GM18499 (cell line): ENCODE results near the gene PRR13.
"Not testable (repeated sequence)": the region's sequence is repeated elsewhere in the genome, so short reads cannot be mapped to it uniquely, and the experiment has no call there.

ENCODE experiments used
- ATAC-seq: cut with Tn5 transposase; IDR thresholded peaks from one replicate; pipeline ENCODE4 v1.9.1; 2021; ENCODE audit warnings: moderate number of reproducible peaks; ENCODE audit not compliant: insufficient read depth, unreplicated experiment

PRR13 gene

DNA sequence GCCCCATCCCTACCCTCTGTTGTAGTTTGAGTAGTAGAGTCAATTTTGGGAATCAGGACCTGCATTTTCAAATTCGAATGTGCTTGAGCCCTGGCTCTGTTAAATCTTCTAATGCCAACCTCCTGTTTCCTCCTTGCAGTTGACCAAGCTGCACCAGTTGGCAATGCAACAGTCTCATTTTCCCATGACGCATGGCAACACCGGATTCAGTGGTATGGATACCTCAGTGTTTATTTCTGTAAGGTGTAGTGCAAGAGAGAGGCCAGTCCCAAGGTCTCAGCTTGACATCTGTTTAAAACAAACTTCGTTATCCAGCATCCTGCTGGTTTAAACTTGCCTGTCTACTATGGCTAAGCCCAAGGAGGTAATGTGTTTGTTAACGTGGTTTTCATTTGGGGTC lies 25.5 kb downstream of the PRR13 start:
- no peak for ATAC-seq

DNA sequence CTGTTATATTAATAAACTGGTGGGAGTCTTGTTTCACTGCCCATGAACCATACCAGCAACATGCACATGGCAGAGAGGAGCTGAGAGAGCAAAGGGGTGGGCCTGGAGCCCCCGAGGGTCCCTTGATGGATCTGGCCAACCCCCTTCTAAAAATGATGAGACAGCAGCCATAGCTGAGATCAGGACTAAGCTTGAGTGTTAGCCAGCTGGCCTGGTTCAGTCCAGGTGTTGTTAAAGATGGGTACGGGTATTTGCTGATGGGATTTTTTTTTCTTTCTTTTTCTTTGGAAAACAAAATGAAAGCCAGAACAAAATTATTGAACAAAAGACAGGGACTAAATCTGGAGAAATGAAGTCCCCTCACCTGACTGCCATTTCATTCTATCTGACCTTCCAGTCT lies 26.3 kb downstream of the PRR13 start:
- no peak for ATAC-seq

DNA sequence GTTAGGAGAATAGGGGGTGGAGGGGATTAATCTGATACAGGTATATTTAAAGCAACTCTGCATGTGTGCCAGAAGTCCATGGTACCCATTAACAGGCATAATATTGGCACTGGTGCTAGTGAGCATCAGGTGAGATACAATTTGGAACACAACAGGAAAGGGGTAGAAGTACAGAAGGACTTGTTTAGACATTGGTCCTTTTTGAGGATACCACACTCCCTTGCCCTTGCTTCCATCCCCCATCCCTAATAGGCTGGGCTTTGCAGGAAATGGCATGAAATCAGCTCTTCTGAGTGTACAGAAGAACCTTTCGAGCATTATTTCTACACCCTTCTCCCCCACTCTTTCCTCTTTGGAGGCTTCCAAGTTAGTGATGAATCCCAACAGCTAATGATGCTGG lies 26.7 kb downstream of the PRR13 start:
- no peak for ATAC-seq

DNA sequence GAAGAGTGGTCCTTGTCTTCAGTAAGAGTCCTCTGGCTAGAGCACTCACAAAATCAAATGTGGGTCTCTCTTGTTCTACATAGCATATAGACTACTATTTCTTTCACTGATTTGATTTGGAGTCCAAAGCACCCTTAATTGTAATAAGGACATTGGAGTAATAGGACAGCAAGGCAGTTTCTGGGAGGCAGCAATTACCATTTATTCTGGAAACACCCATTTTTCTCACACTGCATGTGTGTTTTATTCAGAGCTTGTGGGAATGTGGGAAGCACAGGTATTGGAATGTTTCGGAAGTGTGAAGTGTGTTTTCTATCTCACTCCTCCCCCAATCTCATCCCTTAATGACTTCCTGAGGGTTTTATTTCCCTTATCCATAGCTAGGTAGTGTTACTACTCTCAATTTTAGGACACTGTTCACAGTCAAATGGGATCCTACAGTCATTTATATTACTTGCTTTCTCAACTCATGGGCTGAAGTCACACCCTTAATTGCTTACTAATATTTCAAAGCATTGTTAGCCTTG lies 30.6 kb downstream of the PRR13 start:
- ATAC-seq, result no peak

DNA sequence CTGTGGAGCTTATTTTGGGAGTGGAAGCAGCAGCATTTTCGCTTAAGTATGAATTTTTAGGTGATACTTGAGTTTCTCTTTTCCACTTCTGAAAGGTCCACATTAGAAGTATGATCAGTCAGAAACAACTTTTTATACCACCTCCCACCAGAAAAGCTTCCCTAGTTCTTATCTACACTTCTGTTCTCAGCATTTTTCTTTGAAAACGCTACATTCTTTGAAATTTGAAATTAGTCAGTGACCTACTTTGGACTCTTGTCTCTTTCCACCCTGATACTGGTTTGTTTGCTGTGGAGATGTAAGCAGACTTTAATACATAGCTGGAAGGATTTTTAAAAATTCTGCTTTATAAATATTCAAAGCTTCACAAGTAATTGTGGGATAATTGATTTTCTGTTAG lies 32.5 kb downstream of the PRR13 start:
- ATAC-seq, result no peak

DNA sequence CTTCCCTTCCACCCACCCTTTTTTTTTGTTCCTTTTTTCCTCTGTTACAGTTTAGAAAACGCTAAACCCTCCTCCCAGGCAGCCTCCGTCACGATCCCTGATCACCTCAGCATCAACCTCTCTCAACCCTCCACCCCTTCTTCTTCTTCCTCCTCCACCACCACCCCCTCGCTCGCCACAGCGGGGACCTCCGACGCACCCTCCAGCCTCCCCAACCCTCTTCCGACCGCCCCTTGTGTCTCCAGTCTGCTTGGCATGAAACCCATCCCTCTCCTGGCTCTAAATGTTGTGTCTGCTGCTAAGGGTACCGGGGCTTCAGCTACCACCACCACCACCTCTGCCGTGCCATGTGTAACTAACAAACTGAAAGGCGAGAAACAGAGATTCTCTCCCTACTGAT lies 33.3 kb downstream of the PRR13 start:
- no peak for ATAC-seq

DNA sequence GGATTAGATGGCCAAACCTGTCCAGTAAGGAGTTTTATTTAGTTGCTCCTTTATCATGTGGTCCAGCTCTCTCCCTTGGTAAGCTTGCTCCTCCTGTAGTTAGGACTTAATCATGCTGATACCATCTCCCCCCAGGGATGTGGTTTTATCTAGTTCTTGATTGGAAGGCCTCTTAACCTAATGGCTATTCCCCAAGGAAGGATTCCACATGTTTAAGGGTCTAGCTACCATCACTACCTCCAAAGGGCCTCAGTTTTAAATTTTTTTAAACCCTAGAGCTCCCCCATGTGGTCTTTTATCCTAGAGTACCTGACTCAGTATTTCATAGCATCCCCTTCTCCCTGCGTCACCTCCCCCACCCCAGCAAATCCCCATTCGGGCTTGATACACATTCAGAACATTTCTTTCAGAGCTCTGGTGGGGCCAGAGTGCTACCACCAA lies 35.3 kb downstream of the PRR13 start:
- no peak for ATAC-seq

DNA sequence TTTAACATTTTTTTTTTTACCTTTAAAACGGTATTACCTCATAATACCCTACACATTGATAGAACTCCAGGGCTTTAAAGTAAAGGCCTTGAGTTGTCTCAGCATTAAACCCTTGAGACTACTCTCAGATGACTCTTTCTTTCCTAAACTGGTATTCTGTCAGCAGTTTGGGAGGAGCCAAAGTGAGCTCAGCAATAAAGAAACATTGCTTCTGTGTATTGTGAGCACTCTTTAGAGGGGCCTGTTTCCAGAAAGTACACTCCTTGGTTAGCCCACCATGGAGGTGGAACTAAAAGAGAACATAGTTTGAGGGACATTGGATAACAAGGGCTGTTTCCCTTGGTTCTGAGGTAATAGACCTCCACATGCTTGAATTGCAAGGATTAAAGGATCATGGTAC lies 37.3 kb downstream of the PRR13 start:
- ATAC-seq, result no peak

DNA sequence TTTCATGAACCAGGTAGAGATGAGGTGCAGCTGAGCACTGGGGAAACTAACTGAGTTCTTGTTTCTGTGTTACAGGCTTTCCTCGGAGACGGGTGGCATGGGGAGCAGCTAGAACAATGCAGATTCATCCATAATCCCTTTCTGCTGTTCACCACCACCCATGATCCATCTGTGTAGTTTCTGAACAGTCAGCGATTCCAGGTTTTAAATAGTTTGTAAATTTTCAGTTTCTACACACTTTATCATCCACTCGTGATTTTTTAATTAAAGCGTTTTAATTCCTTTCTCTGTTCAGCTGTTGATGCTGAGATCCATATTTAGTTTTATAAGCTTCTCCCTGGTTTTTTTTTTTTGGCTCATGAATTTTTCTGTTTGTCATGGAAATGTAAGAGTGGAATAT lies 37.8 kb downstream of the PRR13 start:
- no peak for ATAC-seq

DNA sequence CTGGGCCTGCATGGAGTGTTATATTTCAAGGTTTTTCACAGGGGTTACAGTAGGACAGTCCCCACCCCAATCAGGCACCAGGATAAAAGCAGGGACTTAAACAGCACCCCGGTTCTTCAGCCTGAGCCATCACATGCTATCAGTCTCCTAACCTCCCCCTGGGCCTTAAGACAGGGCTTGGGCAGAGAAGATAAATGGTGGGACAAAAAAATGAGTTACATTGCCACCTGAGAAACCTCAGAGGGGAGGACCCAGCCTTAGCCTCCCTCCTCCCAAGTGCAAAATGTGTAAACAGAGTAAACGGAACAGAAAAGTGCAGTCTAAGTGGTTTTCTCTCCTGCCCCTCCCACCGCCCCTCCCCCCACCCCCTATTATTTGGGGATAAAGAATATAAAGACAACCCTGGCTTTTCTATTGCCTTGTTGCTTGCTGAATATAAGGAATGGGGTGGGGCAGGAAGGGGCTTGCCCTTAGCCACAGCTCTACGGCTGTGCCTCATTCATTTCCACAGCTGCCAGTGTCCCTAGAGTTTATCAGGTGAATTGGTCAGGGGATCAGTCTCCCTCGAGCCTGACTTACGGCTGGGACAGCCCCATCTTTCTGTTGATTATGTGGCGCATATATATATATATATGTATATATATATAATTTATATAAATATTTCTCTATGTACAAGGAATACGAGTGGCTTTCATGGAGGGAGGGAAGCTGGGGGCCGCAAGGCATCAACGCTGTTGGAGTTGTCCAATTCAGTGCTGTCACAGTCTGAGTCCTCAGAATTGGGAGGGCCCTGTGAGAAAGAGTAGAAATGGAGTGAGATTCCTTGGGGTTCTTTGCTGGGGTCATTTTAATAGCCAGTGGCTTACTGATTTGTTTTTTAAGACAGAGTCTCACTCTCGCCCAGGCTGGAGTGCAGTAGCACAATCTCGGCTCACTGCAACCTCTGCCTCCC lies 39.2 kb downstream of the PRR13 start:
- no peak for ATAC-seq

DNA sequence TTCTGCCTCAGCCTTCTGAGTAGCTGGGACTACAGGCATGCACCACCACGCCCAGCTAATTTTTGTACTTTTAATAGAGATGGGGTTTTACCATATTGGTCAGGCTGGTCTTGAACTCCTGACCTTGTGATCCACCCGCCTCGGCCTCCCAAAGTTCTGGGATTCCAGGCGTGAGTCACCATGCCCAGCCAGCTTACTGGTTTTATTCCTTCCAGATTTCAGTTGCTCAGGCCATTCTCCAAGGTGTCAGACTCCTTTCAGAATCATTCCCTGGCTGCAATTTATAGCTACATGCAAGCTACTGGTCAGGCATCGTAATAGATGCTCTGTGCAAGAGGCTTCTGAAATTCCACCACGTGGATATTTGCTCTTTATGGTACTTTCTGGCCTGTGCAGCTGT lies 39.9 kb downstream of the PRR13 start:
- ATAC-seq, result not testable (repeated sequence)

DNA sequence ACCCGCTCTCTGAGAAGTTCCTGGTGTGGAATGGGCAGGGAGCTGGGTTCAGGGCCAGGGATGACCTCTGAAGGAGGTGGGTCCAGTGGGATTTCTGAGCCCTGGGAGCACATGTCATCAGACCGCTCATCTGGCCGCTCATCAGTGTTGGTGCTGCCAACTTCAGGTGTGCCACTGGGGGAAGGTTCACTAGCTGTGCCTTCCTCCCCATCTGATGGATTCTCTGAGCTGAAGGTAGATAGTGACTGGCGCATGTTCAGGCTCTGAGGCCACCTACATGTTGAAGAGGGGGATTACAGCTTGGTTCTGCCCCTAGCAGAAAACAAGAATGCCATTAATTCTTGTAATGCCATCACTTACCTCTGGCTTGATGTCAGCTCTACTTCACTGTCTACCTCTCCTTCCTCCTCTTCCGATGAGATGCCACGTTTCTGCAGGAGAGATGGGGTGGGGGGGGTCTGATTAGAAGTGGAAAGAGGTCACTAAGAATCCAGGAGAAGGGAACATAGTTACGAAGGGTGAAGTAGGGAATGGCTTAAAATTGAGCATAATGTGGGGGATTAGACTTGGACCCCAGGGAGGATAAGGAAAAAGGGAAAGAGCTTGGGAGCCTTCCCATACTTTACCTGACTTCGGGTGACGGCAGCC lies 40.5 kb downstream of the PRR13 start:
- ATAC-seq, result no peak

DNA sequence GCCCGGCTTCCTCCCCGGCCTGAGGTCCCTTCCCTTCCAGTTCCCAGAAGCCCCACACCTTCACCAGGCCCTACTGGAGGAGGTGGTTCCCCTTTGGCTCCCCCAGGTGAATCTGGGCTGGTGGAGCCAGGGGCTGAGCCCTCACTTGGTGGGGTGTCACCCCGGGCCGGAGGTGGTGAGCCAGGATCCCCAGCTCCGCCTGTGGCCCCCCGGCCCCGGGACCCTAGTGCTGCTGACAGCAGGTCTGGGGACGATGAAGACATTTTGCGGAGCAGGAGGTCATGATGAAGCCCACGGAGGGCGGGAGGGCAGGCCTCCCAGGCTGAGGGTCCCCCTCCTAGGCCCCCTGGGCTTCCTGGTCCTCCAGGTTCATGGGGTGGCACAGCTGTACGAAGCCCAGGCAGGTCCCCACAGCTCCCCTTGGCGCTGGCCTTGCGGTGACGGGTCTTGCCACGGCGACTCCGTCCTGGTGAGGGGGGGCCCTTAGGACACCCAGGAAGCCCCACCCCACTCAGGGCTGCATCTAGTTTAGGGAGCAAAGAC lies 41.2 kb downstream of the PRR13 start:
- no peak for ATAC-seq

DNA sequence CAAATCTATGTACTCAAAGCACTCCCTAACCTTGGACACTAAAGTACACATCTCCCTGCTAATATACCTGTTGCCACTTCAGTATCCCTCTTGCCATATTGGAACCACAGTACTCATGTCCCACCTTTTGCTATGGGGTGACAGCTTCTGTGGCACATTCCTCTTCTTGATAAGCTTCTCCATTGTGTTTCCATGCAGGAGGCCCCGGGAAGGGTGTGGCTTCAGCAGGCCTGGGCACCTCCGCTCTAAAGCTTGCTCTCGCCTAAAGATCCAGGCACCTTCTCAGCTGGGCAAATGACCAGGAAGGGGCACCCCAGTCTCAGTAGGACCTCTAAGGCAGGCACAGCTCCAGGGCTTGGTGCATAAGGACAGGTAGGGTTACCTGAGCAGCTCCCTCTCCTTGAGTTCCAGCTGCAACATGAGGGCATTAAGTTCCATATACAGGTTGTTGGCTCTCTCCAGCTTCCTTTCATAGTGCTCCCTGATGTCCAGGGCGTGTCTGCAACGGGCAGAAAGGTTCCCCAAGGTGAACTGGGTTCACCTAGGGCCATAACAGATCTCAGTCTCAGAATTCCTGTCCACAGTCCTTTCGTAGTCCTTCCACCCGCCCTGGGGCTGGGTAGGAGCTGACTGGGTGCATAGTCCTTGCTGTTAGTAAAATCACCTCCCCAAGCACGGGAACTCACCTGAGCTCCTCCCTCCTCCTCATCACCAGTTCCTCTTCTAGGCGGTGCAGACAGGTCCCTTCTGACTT lies 41.9 kb downstream of the PRR13 start:
- ATAC-seq, result no peak

DNA sequence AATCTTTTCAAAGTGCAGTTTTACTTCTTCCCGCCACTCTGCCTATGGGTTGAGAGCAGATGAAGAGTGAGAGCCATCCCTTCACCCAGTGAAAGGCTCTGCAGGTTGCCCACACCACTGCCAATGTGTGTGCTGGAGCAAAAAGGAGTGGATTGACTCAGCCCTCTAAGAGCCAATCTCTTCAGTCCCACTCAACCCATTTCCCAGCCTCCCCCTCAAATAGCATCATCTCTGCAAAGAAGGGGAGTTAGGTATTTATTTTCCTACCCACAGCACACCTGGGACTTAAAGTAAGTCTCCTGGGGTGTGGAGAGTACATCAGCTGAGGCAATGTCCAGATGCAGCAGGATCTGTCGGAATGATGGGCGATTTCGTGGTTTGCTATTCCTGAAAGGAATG lies 42.4 kb downstream of the PRR13 start:
- no peak for ATAC-seq

DNA sequence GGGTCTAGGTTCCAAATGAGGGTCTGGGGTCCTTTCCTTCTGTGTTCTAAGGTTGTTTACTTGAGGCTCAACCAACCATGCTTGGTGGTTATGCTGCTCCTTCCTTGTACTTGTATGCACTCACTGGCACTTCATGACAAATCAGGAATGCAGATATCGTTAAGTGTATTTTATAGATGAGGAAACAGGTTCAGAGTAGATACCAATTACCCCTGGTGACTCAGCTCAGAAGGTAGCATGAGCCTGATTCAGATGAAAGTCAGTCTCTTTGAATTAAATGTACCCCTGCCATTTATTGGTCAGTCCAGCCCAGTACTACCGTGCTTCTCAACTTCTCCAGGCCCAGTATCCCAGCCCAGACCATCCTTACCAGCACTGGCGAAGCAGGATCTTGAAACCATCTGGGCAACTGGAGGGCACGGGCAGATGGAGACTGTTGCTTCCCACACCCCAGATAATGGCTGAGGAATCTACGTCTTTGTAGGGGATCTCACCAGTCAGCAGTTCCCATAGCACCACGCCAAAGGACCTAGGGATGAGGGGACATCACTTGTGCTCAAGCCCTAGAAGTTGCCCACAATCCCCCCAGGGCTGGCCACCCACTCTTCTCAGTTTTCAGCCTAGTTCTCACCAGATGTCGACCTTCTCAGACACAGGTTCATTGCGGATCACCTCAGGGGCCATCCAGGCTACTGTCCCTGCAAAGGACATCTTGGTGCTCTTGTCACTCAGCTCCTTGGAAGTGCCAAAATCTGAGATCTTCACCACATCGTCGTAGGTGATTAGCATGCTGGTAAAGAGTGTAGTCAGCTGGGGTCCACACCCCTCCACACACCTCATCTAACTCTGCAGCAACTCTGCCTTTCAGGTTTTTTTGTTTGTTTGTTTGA lies 43.4 kb downstream of the PRR13 start:
- no peak for ATAC-seq

DNA sequence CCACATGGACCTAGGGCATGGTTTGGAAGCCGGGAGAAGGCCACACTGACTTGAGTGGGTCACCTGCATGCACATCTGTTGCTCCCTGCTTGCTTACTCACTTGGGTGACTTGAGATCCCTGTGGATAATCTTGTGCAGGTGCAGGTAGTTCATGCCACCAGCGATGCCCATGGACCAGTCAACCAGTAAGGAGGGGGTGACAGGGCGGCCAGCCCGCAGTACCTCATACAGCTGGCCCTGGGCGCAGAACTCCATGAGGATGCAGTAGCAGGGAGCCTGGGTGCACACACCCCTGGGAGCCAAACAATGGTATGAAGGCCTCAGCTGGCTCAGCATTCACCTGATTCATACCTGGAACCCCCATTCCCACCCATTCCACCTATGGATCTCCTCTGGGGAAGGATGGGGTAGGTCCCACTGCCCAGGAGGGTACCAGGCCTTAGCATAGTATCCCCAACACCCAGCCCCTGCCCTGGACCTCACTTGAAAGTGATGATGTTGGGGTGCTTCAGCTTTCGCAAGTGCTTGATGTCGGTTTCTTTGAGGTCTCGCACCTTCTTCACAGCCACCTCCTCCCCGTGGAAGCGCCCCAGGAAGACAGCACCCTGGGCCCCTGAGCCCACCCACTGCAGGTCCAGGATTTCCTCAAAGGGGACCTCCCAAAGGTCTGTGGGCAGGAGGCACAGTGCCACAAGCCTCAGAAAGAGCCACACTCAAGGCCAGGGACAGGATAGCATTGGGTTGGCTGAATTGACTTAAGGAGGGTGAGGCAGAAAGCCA lies 44.6 kb downstream of the PRR13 start:
- ATAC-seq, result no peak

DNA sequence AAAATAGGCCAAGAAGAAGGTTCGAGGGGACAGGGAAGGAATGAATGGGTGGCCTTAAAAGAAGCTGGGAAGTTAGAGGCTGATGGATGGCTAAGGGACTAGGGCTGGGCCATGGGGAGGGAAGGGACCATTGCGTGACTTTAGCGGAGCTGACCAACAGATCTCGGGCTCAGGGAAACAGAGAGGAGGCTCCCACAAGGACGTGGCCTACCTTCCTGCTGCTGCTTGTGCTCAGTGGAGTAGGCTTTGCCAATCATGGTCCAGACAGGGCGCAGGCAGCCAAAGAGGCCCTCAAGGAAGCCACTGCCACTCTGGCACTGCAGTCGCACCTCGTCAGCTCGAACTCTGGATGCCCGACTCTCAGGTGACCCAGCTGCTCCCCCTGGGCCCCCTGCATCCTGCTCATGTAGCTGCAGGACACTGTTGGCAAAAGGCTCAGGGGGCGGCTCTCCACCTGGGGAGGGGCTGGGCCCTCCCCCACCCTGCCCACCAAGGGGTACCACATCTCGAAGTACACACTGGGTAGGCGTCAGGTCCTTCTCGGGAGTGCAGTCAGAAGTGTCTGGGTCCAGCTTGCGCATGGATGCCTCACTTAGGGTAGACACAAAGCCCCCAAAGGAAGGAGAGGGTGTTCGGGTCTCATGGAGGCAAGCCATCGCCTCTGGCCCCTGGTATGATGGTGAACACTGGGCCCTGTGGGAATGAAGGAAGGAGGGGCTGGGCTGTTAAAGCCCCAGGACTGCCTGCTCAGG lies 45.4 kb downstream of the PRR13 start:
- ATAC-seq, result no peak
